MCF 10A (cell line): ENCODE data around the gene PKIB. TPM values are rescaled to one million over a fixed set of nuclear protein-coding genes. Genes with fewer than 3 reads are reported as not detected.

Experiments
- Bru-seq: library from RNA; stranded (reverse); fragments of 400-500 nt; gene quantifications from one replicate; lab custom pipeline; 2021; lab: Mats Ljungman, UMichigan
- BruChase-seq, 2 experiments: library from RNA; stranded (reverse); fragments of 400-500 nt; gene quantifications; one replicate each; lab custom pipeline; 2021; lab: Mats Ljungman, UMichigan
- BruUV-seq: library from RNA; stranded (reverse); fragments of 400-500 nt; replicated peaks from 2 replicates; lab custom pipeline; 2021; lab: Mats Ljungman, UMichigan
- CTCF ChIA-PET: fragments of 300-600 bp; sonication (Branson Sonifier 250); formaldehyde crosslinking; extraction: SDS; loops from one replicate; lab custom pipeline; 2021; ENCODE audit warnings: antibody characterized with exemption, inconsistent platforms; lab: Yijun Ruan, JAX
- POLR2A ChIA-PET: fragments of 300-600, 350-650 bp; sonication (Branson Sonifier 250); formaldehyde crosslinking; extraction: SDS; loops from one replicate; lab custom pipeline; 2020; ENCODE audit warnings: antibody characterized with exemption, inconsistent platforms; lab: Yijun Ruan, JAX
- DNase-seq: peaks from one replicate; pipeline ENCODE4 v3.0.0-alpha.2; 2018; ENCODE audit not compliant: unreplicated experiment
- H3K27ac Mint-ChIP-seq: one replicate; pipeline ENCODE4 v1.8.0; 2022; ENCODE audit warnings: mild to moderate bottlenecking, low read depth, mixed read lengths; ENCODE audit not compliant: unreplicated experiment
- H3K27me3 Mint-ChIP-seq: one replicate; pipeline ENCODE4 v1.8.0; 2022; ENCODE audit warnings: mixed read lengths; ENCODE audit not compliant: insufficient read depth, unreplicated experiment
- H3K36me3 Mint-ChIP-seq: one replicate; pipeline ENCODE4 v1.8.0; 2022; ENCODE audit warnings: mild to moderate bottlenecking, moderate library complexity, mixed read lengths; ENCODE audit not compliant: insufficient read depth, unreplicated experiment
- H3K4me1 Mint-ChIP-seq: one replicate; pipeline ENCODE4 v1.8.0; 2022; ENCODE audit warnings: mixed read lengths; ENCODE audit not compliant: insufficient read depth, unreplicated experiment
- H3K4me3 Mint-ChIP-seq: one replicate; pipeline ENCODE4 v1.8.0; 2022; ENCODE audit warnings: mild to moderate bottlenecking, moderate library complexity, mixed read lengths; ENCODE audit not compliant: unreplicated experiment
- H3K9me3 Mint-ChIP-seq: one replicate; pipeline ENCODE4 v1.8.0; 2022; ENCODE audit warnings: mixed read lengths; ENCODE audit not compliant: unreplicated experiment
- CTCF ChIP-seq: fragments of 200-600 bp; IDR thresholded peaks from one replicate; pipeline ENCODE4 v1.8.0; 2022; ENCODE audit warnings: antibody characterized with exemption, mild to moderate bottlenecking; ENCODE audit not compliant: unreplicated experiment
- intact Hi-C: fragments of 100-400 bp; cut with micrococcal nuclease; formaldehyde crosslinking; loops from 2 replicates; pipeline ENCODE4 v1.14.1; 2022
- long read RNA-seq: library from polyadenylated mRNA; stranded (forward); transcript quantifications from one replicate; pipeline ENCODE4 v2.0.0, GENCODE V29; 2022
- total RNA-seq: library from RNA; stranded (reverse); gene quantifications from 2 replicates; pipeline ENCODE4 v1.2.3, GENCODE V29; 2022

Gene PKIB
- total RNA-seq (3.1 and 6.0 TPM in 2 replicates), Bru-seq, nascent RNA (percentile 32 among the genes with signal in this experiment), BruChase-seq, experiment 1, labeled RNA remaining after a 6-hour chase (percentile 28 among the genes with signal in this experiment), BruChase-seq, experiment 2, labeled RNA remaining after a 2-hour chase (percentile 30 among the genes with signal in this experiment)
- long read RNA-seq, transcript PKIB-205 (5 exons, 1,398 nt) = major isoform, 11 of 17 reads
- long read RNA-seq, partial matches to known transcripts = 0 of 17 reads
- long read RNA-seq, other reads (novel, unspliced or antisense) = 4 of 17 reads

GRCh38 chr6:122609881-122610689, at the start of gene PKIB:
Gene PKIB (plus strand): TSS chr6:122610405. CDS start chr6:122717795, 107,390 bp downstream.
- H3K36me3 Mint-ChIP-seq = no peaks in the 10 kb centered on the region
- H3K9me3 Mint-ChIP-seq = peaks cover under 1% of the 10 kb centered on the region
- ChIA-PET POLR2A (interaction anchor here (0.7 to 1.6 kb wide), 7 partner anchors 11 to 170 kb away, joined by 3 to 7 read pairs (median 4); partner anchors contain the start of genes FABP7 and SERINC1), CTCF (interaction anchor here (0.5 to 2.7 kb wide), 27 partner anchors 9 to 707 kb away, joined by 3 to 32 read pairs (median 4); no protein-coding TSS in a partner anchor)
- TF ChIP-seq CTCF = peak; percentile 27
- H3K27ac Mint-ChIP-seq = peak within 1 kb of the TSS; percentile 59
- BruUV-seq = no TSS peak
- peak within 1 kb of the TSS; percentile 85 for H3K4me3 Mint-ChIP-seq
- H3K4me1 Mint-ChIP-seq = peaks cover 3% of the 10 kb centered on the region
- intact Hi-C loops = loop anchor here (1.0 kb wide), 2 partner anchors 116 to 229 kb away; no protein-coding TSS in a partner anchor
- H3K27me3 Mint-ChIP-seq = no peaks in the 10 kb centered on the region
- peak; percentile 80 for DNase-seq

GRCh38 chr6:122563364-122564052, 46.7 kb upstream of the PKIB start:
- Mint-ChIP-seq H3K4me1 (no peaks in the 10 kb centered on the region), H3K4me3 (no peak overlapping the region), H3K27me3 (no peaks in the 10 kb centered on the region), H3K9me3 (peaks cover 8% of the 10 kb centered on the region), H3K27ac (no peak overlapping the region), H3K36me3 (no peaks in the 10 kb centered on the region)
- no TSS peak for BruUV-seq
- intact Hi-C loops = no loop called here
- ChIA-PET CTCF (interaction anchor here (0.7 to 4.6 kb wide), 3 partner anchors 12 to 33 kb away, joined by 3 to 19 read pairs (median 4); no protein-coding TSS in a partner anchor), POLR2A (interaction anchor here (0.6 to 1.1 kb wide), 3 partner anchors 10 to 132 kb away, joined by 3 read pairs; no protein-coding TSS in a partner anchor)
- no peak for TF ChIP-seq CTCF
- DNase-seq = no peak

GRCh38 chr6:122564230-122564629, 46.0 kb upstream of the PKIB start:
- ChIA-PET POLR2A (interaction anchor here (1.0 kb wide), 1 partner anchor 131 kb away, joined by 3 read pairs; no protein-coding TSS in a partner anchor), CTCF (interaction anchor here (0.8 to 4.6 kb wide), 3 partner anchors 12 to 72 kb away, joined by 3 to 19 read pairs (median 8); no protein-coding TSS in a partner anchor)
- intact Hi-C loops = no loop called here
- Mint-ChIP-seq H3K36me3 (no peaks in the 10 kb centered on the region), H3K4me3 (no peak overlapping the region), H3K27me3 (no peaks in the 10 kb centered on the region), H3K9me3 (peaks cover 8% of the 10 kb centered on the region), H3K27ac (no peak overlapping the region), H3K4me1 (peaks cover 6% of the 10 kb centered on the region)
- DNase-seq = no peak
- TF ChIP-seq CTCF = no peak
- BruUV-seq = no TSS peak
